GM19238 (cell line): ENCODE measurements around the gene CENPO.
"Not testable (repeated sequence)": the region's sequence is repeated elsewhere in the genome, so short reads cannot be mapped to it uniquely, and the experiment has no call there.

ENCODE experiments used
- DNase-seq: peaks from one replicate; pipeline ENCODE4 v3.0.0; 2011; ENCODE audit warnings: low spot score; ENCODE audit not compliant: insufficient read length

Gene CENPO

GRCh38 chr2:24824071-24824588 is 30.9 kb downstream of the CENPO start:
- DNase-seq = no peak

DNA sequence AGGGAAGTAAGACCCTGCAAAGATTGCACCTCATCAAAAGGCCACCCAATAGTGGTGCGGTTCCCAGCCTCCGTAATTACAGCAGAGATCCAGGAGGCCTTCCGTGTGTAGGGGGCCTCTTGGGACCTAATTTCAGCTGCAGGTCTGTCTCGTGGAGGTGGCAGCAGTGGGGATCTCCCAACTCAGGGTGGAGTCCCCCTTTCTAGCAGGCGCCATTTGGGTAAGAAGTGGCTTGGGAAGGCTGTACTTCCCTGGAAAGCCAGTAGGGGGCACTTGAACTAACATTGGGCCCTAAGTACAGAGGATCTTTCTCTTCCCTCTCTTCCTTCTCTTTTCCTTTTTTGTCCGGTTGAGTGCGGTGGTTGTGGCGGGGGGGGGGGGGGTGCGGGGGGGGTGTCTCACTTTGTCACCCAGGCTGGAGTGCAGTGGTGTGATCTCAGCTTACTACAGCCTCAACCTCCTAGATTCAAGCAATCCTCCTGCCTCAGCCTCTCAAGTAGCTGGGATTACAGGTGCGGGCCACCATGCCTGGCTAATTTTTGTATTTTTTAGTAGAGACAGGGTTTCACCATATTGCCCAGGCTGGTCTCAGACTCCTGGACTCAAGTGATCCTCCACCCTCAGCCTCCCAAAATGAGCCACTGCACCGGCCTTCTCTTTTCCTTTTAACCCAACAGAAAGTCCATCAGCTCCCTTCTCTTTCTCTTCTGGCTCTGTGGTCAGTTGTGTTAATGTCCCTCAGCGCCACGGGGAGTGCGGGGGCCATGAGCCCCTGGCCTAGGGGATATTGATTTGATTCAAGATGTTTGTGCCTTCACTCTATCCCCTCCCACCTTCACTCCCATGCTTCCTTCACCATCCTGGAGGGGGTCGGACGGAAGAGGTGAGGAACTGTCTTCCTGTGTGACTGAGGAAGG is 32.0 kb downstream of the CENPO start:
- no peak for DNase-seq

DNA sequence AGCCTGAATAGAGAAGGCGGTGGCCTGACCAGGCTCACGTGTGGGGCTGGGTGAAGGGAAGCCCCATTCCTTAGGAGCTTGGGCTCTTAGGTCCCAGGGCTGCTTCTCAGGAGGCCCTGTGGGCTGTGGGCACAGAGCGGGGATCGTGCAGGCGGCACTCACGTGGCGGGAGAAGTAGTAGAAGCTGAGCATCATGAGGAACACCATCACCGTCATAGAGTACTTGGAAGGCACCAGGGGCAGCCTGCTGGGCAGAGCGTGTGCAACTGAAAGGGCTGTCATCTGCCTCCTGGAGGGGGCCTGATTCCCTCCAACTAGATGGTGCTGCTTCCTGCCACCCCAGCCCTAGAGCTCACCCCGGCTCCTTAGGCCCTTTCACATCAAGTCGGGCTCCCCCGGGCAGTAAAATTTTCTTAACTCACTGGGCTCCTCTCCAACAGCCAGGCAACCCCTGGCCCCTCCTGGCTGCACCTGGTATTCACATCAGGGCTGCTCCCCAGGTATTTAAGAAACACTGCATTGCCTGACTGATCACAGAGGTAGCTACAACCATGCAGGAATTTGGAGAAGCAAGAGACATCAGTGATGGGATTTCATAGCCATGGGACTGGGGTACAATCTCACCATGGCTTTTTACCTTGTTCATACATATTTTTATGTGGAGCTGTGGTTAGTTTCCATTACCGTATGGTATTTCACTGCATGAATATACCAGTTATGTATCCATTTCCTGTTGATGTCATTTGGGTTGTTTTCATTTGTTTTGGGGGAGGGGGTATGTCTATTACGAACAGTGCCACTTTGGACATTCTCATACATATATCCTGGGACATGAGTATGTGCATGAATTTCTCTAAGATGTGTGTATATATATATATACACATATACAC is 32.9 kb downstream of the CENPO start:
- DNase-seq = no peak

DNA sequence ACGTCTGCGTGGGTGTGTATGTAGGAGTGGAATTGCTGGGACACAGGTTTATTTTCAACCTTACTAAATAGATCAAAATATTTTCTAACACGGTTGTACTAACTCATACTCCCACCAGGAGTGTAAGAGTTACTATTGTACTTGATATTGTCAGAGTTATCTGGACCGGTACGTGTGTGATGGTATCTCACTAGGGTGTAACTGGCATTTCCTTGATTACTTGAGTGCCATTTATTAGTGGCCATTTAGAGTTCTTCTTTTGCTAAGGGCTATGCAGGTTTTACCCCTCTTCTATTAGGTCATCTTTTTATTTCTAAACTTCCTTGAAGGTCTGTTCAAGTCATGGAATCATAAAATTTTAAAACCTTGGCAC is 33.5 kb downstream of the CENPO start:
- no peak for DNase-seq

DNA sequence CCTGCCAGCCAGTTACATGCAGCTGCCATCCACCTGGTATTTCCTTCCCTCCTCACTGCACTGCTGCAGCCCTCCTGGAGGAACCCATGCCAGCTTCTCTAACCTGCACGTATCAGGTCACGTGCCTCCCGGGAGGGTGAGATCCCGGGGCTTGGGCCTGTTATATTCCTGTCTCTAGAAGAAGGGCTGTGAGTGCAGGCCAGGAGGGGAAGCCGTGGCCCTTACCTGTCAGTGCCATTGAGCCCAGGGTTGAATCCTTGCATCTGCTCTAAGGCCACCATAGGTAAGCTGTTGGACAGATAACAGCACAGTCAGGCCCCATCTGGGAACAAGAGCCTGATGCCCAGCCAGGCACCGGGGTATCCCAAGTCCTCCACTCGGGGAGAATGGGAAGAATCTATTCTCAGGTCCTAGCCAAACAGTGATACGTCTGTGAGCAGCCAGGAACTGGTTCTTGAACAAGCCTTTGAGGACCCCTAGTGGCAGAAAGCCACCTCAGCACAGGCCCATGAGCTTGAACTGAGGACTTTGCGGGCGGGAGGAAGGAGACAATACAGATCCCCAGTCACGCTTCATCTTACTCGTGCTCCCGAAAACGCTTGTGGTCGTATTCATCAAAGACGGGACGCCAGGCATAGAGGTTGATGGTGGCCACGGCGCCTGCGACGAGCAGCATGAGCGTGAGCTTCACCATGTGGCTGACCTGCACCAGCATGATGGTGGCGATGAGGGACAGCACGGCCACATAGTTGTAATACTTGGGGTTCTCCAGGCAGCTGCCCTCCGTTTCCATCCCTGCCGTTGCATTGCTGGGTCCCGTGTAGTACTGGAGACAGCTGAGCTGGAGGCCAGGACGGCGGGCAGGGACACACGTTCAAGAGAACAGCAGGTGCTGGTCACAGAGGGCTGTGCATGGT is 34.4 kb downstream of the CENPO start:
- peak; percentile 85 for DNase-seq

GRCh38 chr2:24828238-24828996 is 35.2 kb downstream of the CENPO start:
- DNase-seq = no peak

- DNase-seq = no peak
Measured at GRCh38 chr2:24830351-24830750, 37.1 kb downstream of the CENPO start.

- DNase-seq = no peak
Measured at GRCh38 chr2:24830786-24831185, 37.6 kb downstream of the CENPO start.

DNA sequence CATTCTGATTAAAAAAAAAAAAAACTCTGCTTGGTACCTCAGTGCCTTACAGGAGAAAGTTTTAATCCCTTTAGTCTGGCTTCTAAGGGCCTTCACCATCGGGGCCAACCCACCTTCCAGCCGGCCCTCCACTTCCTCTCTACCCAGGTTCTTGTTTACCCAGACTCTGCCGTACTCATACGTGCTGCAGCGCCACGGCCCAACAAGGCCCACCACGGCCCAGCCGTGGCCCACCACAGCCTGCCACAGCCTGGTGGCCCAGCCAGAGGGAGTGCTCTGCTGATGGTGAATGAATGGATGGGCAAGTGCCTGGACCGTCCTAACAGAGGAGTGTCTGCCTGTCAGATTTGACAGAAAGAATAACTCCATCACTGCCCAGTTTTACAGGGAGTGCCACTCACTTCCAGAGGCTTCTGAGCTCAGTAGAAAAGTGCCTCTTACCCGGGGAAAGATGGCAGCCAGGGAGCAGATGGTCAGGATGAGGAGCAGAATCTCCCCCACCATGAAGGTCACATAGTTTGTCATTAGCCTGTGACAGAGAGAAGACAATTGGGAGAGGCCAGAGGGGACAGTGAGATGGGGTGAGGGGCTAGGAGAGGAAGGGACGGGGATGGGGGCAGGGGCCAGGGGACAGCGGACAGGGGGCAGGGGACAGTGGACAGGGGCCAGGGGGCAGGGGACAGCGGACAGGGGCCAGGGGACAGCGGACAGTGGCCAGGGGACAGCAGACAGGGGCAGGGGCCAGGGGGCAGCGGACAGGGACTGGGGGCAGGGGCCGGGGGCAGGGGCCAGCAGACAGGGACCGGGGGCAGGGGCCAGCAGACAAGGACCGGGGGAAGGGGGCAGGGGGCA is 38.2 kb downstream of the CENPO start:
- DNase-seq = no peak

- no peak for DNase-seq
Measured at GRCh38 chr2:24832073-24832461, 38.8 kb downstream of the CENPO start.

DNA sequence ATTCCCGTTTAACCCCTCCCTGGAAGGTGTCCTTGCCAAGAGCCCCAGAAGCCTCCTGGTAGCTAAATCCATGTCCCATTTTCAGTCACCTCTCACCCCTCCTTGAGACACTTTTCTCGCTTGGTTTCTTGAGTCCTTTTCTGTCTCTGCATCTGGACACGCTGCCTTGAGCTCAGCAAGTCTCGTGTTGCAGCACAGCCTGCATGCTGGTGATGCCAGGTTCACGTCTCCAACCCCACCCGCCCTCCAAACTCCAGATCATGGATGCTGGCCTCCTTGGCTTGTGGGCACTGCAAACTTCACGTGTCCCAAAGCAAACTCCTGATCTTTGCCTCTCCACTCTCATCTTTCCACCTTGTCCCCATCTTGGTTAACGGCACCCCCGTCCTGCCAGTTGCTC is 39.3 kb downstream of the CENPO start:
- DNase-seq = no peak

GRCh38 chr2:24832931-24833701 is 39.9 kb downstream of the CENPO start:
- DNase-seq = no peak

- DNase-seq = no peak
Measured at GRCh38 chr2:24833821-24834732, 40.9 kb downstream of the CENPO start.

- no peak for DNase-seq
Measured at GRCh38 chr2:24834733-24835395, 41.6 kb downstream of the CENPO start.

- DNase-seq = not testable (repeated sequence)
Measured at GRCh38 chr2:24835411-24835810, 42.2 kb downstream of the CENPO start.

DNA sequence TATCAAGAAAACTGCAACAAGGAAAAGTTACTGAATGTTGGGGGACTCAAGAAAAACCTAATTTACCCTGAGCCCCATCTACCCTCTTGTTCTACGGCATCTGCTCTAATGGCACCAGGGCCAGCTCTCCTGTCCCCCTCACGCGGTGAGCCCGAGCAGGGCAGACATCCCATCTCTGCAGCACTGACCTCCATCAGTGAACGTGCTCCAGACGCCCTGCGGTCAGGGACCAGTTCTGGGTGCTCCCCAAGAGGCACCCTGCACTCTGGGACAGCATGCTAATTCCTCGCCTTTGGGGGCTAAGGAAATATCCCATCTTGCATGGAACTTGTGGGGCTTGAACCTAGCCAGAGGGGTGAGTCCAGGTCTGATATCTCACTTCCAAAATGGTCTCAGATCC is 43.0 kb downstream of the CENPO start:
- no peak for DNase-seq

DNA sequence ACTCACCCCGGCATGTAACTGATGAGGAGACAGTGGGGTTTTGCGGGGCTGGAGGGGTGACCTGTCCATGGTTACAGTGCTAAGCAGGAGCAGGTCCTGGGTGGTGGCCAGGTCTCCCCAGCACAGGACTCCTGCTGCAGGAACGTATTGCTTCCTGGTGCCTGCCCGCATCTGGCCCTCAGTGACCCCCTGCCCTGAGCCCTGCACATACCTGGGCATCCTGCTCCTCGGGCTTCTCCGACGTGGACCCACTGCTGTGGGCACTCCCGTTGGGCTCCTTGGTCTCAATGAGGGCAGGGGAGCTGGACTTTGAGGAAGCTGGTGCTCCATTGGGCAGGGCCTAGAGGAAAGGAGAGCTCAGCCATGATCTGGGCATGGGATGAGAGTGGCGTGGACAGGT is 43.5 kb downstream of the CENPO start:
- no peak for DNase-seq
